Measurements from ENCODE around the gene DNAJB6.

The DNAJB6 gene

DNA sequence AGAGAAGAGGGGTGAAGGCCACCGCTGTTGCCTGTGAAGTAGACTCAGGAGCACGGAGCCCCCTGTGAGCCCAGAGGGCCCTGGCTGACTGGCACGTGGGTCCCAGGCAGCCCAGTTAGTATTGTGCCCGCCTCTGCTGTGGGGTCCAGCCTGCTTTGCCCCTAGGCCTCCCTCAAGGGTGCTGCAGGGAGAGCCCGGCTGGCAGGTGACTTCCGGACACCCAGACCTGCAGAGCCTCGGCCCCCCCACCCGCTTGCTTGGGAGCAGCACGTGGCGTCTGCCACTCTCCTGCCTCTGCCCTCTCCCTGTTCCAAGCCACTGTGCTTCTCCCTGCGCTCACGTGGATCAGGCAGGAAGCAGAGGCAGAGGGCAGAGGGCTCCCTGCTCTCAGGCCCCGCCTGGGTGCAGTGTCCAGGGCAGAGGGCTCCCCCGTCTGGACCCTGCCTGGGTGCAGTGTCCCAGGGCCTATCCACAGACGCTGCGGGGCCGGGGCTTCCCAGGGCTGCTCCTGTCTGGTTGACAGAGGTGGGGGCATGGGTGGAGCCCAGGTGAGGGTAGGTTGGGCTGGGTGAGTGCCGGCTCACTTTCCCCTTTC lies 88.4 kb downstream of the DNAJB6 start:
- TF ChIP-seq ZNF274 (IDR thresholded peaks at IDR 0.05; ENCODE audit: low read depth, low read length) = no peak
- no peak overlapping the region for H3K4me3 ChIP-seq (ENCODE audit: low read length)

DNA sequence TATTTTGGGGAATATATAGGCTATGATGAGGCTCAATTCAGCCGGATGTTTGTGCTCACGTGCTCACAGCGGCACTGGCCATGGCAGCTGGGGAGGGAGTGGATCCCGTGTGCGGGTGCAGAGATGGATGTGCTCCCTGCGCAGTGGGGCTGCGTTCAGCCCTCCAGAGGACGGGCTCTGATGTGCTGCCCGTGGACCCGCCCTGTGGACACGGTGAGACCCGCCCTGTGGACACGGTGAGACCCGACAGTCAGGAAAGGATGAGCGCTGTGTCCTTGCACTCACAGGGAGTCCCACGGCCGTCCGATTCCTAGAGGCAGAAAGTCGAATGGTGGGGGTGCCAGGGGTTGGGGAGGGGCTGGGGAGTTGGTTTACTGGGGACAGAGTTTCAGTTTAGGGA lies 89.0 kb downstream of the DNAJB6 start:
- H3K4me3 ChIP-seq (ENCODE audit: low read length) = no peak overlapping the region
- TF ChIP-seq ZNF274 (IDR thresholded peaks at IDR 0.05; ENCODE audit: low read depth, low read length) = no peak

DNA sequence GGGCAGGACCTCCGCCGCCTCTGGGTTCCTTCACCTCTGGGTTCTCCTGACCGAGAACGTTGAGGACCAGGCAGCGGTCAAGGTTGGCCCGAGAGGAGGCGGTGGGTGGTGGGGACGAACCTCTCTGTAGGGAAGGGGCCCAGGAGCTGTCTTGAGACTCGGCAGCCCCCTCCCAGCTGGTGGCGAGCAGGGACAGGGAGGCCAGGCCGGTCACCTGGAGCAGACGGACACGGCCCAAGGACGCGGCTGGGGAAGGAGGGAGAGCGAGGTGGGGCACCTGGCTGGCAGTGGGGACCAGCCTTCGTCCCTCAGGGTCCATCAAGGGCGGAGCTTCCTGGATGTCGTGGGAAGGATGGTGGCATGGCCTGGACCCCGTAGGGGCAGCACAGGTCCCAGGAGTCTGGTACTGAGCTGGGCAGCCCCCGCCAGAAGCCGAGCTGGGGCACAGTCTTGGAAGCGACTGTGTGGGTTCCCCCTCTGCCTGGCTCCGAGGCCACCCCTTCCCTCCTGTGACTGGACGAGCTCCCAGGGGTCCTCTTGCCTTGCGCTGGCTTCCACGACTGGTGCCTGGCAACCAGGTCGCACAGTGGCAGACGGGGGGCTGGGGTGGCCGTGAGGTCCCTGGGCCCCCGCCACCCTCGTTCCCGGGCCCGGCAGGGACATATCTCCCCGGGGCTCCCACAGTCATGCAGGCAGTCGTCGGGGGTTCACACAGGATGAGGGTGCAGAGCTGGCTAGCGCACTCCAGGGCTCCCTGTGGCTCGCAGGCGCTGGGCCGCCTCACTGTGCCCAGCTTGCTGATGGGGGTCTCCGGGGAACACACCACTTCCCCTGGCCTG lies 89.9 kb downstream of the DNAJB6 start:
- no peak for TF ChIP-seq ZNF274 (IDR thresholded peaks at IDR 0.05; ENCODE audit: low read depth, low read length)
- H3K4me3 ChIP-seq (ENCODE audit: low read length) = no peak overlapping the region

DNA sequence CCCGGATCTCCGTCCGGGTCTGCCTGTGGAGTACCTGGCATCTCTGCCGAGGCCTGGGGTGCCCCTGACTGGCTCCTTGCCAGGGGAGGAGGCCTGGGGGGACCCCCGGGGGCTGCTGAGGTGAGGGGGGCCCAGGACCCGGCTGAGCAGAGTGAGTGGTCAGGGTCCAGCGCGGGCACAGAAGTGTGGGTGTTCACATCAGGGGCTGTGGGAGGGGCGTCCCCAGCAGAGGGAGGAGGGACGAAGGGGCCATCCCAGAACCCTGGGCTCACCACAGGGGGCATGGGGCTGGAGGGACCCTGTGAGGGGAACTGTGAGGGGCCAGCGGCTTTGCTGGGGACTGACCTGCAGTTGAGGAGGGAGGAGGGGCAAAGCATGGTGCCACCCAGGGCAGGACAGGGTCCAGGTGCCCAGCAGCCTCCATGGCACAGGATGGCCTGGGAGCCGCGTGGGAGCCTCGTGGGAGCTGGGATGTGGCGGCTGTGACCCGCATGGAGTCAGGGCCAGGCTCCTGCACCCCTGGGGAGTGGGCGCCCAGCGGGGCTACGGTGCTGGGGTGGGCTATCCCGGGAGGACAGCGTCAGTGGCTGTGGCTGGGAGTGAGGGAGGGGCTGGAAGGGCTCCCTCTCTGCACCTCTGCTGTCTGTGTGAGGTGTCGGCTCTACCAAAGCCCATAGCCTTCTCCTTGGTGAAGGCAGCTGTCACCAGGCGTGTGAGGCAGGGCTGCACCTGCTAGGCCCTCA lies 91.2 kb downstream of the DNAJB6 start:
- H3K4me3 ChIP-seq (ENCODE audit: low read length) = no peak overlapping the region
- no peak for TF ChIP-seq ZNF274 (IDR thresholded peaks at IDR 0.05; ENCODE audit: low read depth, low read length)

GRCh38 chr7:157428554-157428945 lies 91.7 kb downstream of the DNAJB6 start:
- TF ChIP-seq ZNF274 (IDR thresholded peaks at IDR 0.05; ENCODE audit: low read depth, low read length) = no peak
- no peak overlapping the region for H3K4me3 ChIP-seq (ENCODE audit: low read length)

DNA sequence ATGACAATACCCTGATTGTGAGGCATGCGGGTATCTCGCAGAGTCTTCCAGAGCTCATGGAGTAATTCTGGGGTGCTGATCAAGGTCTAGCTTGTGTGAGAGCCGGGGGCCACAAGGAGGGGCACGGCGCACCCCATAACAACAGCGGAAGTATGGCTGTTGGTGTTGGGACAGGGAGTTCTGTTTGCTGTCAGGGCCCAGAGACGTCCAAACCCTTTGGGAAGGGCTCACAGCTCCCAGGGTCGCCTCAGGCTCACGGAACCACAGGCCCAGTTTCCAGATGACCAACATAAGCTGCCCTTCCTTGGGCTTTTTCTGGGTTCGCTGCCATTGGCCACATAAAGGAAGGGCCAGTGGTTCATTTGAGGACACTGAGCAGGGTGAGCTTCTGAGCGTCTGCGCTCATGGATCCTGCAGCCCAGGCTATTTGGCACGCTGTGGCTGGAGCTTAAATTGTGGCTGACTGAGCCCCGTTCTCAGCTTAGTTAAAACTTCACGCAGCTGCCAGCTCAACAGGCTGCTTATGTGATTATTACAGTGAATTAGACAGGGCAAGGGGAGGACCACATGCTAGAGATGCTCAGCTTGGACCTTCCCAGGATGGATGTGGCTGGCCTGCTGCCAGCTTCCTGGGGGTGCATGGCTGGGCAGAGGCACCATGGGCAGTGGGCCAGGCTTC lies 92.3 kb downstream of the DNAJB6 start:
- TF ChIP-seq ZNF274 (IDR thresholded peaks at IDR 0.05; ENCODE audit: low read depth, low read length) = no peak
- no peak overlapping the region for H3K4me3 ChIP-seq (ENCODE audit: low read length)

- no peak overlapping the region for H3K4me3 ChIP-seq (ENCODE audit: low read length)
- TF ChIP-seq ZNF274 (IDR thresholded peaks at IDR 0.05; ENCODE audit: low read depth, low read length) = no peak
Measured at GRCh38 chr7:157429680-157430224, 92.9 kb downstream of the DNAJB6 start.

DNA sequence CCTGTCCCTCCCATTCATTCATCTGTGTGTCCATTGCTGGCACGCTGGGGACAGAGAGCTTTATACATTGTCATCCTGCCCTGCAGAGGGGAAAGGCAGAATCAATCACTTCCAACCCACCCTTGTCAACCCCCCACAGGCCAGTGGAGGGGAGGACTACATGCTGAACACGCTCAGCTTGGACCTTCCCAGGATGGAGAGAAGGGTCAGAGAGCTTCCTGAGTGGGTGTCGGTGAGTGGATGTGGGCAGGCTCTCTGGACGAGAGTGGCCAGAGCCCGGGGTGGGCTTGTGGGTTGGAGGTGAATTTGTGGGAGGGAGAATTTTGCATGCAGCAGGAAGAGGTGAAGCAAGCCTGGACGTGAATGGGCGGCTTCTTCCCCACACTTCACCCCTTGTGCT lies 93.9 kb downstream of the DNAJB6 start:
- no peak for TF ChIP-seq ZNF274 (IDR thresholded peaks at IDR 0.05; ENCODE audit: low read depth, low read length)

DNA sequence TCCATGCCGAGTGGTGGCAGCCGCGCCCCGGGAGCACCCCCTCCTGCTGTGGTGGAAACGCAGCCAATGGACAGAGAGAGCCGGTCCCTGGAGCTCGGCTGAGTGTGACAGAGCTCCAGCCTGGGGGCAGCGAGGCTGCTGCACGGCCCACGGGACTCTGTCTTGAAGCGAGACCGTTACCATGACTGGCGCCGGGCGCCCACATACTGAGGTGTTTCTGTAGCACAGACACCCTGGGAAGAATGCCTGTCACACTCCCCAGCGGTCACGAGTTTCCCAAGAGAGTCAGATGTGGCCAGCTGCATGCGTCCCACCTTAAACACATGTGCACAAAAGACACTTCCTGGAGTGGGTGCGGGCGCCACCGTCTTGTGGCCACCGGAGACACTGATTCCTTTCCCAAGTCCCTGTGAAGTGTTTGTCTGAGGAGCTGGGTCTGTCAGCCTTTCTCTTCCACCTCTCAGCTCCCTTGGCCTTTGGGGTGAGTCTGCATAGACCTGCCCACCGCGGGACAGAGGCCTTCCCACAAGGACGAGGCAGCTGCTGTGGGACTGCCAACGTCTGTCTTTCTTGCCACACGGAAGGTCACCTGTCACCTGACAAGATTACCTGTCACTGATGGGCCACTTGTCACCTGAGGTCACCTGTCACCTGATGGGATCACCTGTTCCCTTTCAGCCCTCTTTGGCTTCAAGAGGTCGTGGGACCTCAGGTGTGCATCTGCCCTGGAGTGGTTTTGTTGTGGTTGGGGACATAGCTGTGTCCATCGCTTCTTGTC lies 94.6 kb downstream of the DNAJB6 start:
- no peak overlapping the region for H3K4me3 ChIP-seq (ENCODE audit: low read length)
- no peak for TF ChIP-seq ZNF274 (IDR thresholded peaks at IDR 0.05; ENCODE audit: low read depth, low read length)

More for the DNA sequence above, 93.9 kb downstream of the DNAJB6 start:
- no peak overlapping the region for H3K4me3 ChIP-seq (ENCODE audit: low read length)

- no peak for TF ChIP-seq ZNF274 (IDR thresholded peaks at IDR 0.05; ENCODE audit: low read depth, low read length)
- H3K4me3 ChIP-seq (ENCODE audit: low read length) = no peak overlapping the region
Measured at GRCh38 chr7:157431951-157432540, 95.2 kb downstream of the DNAJB6 start.

DNA sequence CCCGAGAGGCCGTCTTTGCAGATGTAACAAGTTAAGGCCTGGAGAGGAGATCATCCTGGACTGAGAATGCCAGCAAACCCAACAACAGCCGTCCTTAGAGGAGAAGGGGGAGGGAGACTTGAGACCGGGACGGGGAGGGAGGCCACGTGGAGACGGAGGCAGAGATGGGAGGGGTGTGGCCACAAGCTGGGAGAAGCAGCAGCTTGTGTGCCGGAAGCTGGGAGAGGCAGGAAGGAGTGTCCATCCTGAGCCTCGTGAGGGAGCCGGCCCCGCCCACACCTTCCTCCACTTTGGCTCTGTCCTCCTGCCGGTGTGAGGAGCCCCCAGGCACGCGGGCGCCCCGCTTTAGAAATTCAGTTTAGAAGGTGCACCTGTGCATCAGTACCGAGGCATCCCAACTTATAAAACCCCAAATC lies 95.7 kb downstream of the DNAJB6 start:
- no peak for TF ChIP-seq ZNF274 (IDR thresholded peaks at IDR 0.05; ENCODE audit: low read depth, low read length)
- no peak overlapping the region for H3K4me3 ChIP-seq (ENCODE audit: low read length)

DNA sequence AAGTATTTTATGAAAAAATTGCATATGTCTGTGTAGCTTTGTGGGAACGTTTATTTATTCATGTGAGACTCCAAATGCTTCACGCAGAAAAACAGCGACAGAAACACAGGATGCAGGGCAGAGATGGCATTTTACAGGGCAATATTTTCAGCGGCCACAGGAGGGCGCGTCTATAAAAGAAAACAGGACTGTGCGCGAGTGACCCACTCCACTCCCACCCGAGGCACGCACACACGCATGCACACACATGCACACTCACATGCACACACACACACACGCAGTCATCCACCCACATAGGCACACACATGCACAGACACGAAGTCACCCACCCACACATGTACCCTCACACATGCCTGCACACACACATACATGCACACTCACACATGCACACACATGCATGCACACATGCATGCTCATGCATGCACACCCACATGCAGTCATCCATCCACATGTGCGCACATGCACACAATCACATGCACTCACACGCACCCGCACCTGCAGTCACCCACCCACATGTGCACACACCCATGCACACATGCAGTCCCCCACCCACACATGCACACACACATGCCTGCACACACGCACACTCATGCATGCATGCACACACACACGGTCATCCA lies 96.3 kb downstream of the DNAJB6 start:
- no peak overlapping the region for H3K4me3 ChIP-seq (ENCODE audit: low read length)
- no peak for TF ChIP-seq ZNF274 (IDR thresholded peaks at IDR 0.05; ENCODE audit: low read depth, low read length)
